ENCODE measurements around the gene GLRX3. TPM values are rescaled to one million over a fixed set of nuclear protein-coding genes. Genes with fewer than 3 reads are reported as not detected.

Gene GLRX3
- total RNA-seq, 2 donors from 2014 or later = 38.9 to 49.5 TPM

- peaks cover 0 to 14% of the 10 kb centered on the region in 2 donors for H3K9me3 ChIP-seq
- H3K36me3 ChIP-seq = no peaks in the 10 kb centered on the region
- no peak for TF ChIP-seq CTCF (IDR thresholded peaks at IDR 0.05)
- H3K4me3 ChIP-seq = no peak overlapping the region
- H3K27me3 ChIP-seq = no peaks in the 10 kb centered on the region
- H3K27ac ChIP-seq = no peak overlapping the region
- no peaks in the 10 kb centered on the region for H3K4me1 ChIP-seq
- DNase-seq (ENCODE audit: low spot score) = no peak
These were observed 89.8 kb downstream of the GLRX3 start for GRCh38 chr10:130226012-130226411.

- DNase-seq (ENCODE audit: low spot score) = no peak
- H3K9me3 ChIP-seq = peaks cover 0 to 14% of the 10 kb centered on the region in 2 donors
- no peaks in the 10 kb centered on the region for H3K36me3 ChIP-seq
- no peak overlapping the region for H3K4me3 ChIP-seq
- H3K27ac ChIP-seq = no peak overlapping the region
- no peaks in the 10 kb centered on the region for H3K4me1 ChIP-seq
- TF ChIP-seq CTCF (IDR thresholded peaks at IDR 0.05) = no peak
- no peaks in the 10 kb centered on the region for H3K27me3 ChIP-seq
These were observed 91.7 kb downstream of the GLRX3 start for GRCh38 chr10:130227883-130228282.

Other genes starting within 250 kb of the GLRX3 start
- gene EBF3, start 172.1 kb upstream of the GLRX3 start, total RNA-seq = 1 to 10 TPM; 5.8 to 6.9 TPM
- 1 to 10 TPM in 1 of 2 donors, under 1 TPM in 1; 0.93 to 1.7 TPM for gene C10orf143, start 25.6 kb upstream of the GLRX3 start, total RNA-seq